Activated CD4-positive, alpha-beta T cell treated with anti-CD3 and anti-CD28 coated beads for 4 hours (primary cell): ENCODE measurements around the gene CDC34.

ENCODE experiments used
- DNase-seq, 2 donors: peaks; one replicate each; pipeline ENCODE4 v3.0.0-alpha.2; 2020

Gene CDC34

GRCh38 chr19:531753-532560, at the start of gene CDC34:
CDC34 (plus strand) TSS chr19:531760; CDS start chr19:531932, 172 bp downstream.
- no peak for DNase-seq

DNA sequence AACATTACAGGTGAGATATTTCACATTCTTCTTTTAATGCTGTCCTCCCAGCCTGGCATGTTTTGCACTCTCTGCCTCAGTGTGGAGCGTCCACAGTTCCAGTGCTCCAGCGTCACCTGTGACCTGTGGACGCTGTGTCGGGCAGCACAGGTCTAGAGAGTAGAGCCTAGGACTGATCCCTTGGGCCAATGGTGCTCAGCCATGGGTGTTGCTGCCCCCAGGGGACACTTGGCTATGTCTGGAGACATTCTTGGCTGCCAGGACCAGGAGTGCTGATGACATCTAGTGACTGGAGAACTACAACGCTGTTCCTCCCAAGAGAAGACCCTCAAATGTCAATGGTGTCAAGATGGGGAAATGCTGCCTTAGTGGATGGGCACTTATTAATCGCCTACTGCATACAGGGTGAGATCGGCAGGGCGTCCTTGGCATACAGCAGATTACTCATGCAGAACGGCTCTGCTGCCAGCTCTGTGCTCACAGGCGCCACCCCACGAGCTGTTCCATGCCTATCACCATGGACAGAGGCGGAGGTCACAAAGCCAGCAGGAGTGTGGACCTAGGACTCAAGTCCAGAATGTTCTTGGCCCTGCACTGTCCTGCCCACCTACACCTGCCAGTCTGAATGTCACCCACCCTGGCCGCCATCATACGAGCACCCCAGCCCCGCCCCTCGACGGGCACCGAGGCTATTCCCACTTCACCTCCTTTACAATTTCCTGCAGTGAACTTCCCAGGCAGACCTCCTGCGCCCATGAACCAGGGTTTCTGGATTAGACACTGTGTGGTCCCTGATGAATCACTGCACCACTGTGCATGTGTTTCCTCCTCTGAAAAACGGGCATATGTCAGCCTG, 49.1 kb upstream of the CDC34 start:
- DNase-seq = no peak

GRCh38 chr19:483332-484072, 48.1 kb upstream of the CDC34 start:
- no peak for DNase-seq

DNA sequence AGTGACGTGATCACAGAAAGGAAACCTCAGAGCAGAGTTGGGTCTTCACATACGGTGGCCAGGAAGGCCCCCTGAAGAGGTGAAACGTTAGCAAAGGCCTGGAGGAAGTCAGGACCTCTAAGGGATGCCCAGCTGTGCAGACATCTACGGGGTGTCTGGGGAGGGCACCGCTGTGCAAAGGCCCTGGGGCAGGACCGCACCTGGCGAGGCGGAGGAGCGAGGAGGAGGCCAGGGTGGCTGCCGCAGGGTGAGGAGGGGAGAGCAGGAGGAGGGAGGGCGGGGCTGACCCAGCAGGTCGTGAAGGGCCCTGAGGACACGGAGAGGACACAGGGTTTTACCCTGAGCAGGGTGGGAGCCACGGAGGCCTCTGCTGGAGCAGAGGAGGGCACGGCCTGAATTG, 47.1 kb upstream of the CDC34 start:
- DNase-seq = no peak

DNA sequence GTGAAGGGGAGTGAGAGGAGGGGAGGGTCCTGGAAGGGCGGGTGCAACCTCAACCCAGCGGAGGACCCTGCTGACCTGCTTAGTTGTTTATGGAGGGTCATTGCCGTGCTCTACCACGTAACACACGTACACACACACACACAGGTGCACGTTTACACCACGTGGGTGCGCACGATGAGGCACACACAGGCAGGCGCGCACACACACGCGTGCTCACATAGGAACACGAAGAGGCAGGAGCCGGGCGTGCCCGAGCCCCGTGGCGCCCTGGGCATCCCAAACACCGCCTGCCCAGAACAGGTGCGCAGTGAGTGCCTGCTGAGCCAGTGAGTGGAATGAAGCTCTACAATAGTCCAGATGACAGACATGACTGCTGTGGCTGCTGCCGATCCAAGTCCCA, 46.5 kb upstream of the CDC34 start:
- no peak for DNase-seq

GRCh38 chr19:485583-486236, 45.9 kb upstream of the CDC34 start:
- DNase-seq = no peak

DNA sequence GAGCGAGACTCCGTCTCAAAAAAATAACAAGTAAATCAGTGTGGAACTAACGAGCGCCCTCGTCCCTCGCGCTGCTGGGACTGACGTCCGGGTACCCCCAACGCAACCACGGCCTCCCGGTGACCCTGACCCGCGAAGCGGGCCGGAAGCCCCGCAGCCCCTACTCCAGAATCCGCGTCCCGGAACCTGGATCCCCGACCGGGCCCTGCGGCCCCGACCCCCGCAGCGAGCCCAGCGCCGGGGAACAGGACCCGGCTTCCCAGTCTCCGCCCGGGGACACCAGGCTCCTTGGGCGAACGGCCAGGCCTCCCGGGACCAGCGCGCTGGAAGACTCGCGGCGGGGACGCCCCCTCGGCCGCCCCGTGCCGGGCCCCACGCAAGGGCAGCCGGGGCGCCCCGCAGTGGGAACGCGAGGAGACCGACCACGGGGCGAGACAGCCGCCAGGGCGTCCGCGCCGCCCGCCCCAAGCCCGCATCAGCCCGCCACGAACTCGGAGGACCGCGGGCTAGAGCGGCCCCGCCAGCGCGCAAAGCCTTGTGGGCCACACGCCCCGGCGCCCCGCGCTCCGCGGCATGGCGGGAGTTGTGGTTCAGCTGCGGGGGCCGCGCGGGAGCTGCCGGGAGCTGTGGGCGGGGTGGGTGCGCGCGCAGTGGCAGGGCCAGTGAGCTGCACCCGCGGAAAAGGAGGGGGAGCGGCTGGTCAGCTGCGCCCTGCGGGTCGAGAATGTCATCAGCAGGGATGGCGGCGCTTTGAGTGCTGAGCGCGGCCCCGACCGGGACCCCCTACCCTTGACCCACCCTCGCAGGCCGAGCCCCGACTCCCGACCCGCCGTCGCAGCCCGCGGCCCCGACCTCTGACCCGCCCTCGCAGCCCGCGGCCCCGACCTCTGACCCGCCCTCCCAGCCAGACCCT, 42.8 kb upstream of the CDC34 start:
- peak; percentile 90 to 93 for DNase-seq

GRCh38 chr19:489418-490196, 42.0 kb upstream of the CDC34 start:
- DNase-seq = no peak

GRCh38 chr19:491146-491741, 40.3 kb upstream of the CDC34 start:
- peak in 1 of 2 donors; percentile 26 for DNase-seq

GRCh38 chr19:492091-492531, 39.4 kb upstream of the CDC34 start:
- DNase-seq = peak in 1 of 2 donors; percentile 45

DNA sequence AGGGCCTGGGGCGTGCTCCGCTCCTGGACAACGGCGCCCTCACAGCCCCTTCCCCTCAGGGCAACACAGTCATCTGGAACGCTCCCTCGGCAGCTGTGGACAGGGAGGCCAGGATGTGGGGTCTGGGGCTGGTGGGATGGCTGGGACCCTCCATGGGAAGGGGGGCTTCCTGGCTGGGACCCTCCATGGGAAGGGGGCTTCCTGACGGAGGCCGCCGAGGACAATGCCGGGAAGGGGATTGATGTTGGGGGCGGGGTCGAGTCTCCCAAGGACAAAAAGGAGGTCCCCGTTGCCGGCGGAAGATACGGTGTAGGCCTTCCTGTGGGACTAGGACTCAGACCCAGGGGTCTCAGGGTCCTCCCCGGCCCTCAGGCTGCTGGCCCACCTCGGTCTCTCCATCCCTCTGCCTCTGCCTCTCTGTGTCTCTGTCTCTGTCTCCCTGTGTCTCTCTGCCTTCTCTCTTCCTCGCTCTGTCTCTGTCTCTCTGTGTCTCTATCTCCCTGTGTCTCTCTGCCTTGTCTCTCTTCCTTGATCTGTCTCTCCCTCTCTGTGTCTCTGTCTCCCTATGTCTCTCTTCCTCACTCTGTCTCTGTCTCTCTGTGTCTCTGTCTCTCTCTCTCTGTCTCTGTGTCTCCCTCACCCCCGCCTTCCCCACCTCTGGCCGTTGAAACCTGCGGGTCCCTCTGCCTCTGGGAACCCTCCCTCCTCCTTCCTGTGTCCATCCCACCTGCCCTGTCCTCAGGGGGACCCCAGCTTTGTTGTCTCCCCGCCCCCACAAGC, 38.0 kb upstream of the CDC34 start:
- DNase-seq = no peak

DNA sequence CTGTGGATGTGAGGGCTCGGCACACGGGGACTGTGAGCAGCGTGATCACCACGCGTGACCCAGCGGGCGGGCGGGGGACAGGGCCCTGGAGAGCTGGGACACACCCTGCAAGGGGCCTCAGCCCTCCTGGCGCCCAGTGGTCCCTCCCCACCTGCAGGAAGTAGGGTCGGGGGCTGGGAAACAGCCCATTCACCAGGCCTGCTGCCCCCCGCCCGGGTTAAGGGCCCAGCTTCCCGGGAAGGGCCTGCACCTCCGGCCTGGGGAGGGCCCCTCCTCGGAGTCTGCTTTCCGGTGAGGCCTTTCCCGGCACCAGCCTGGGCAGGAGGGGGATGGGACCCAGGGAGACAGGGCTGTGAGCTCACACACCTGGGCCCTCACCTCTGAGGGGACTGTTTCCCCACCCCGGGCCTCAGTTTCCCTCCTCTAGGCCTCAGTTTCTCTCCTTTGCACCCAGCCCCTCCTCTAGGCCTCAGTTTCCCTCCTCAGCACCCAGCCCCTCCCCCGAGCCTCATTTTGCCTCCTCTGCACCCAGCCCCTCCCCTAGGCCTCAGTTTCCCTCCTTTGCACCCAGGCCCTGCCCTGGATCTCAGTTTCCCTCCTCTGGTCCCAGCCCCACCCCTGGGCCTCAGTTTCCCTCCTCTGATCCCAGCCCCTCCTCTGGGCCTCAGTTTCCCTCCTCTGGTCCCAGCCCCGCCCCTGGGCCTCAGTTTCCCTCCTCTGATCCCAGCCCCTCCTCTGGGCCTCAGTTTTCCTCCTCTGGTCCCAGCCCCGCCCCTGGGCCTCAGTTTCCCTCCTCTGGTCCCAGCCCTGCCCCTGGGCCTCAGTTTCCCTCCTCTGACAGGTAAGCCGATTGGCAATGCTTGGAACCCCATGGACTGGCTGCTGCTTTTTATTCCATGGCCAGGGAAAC, 37.1 kb upstream of the CDC34 start:
- DNase-seq = no peak

DNA sequence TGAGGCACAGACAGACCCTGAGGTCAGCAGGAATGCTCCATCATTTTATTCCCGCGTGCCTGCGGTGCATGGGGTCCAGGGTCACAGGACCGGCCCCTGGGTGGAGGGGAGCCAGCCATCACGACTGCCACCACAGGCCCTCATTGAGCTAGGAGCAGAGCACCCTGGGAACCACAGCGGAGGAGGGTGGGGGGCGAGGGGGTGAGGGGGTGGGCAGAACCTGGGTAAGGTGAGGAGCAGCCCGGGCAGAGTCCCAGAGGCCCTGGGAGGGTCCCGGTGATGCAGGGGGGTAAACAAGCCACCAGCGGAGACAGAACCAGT, 36.5 kb upstream of the CDC34 start:
- no peak for DNase-seq

GRCh38 chr19:495402-496111, 36.0 kb upstream of the CDC34 start:
- no peak for DNase-seq

- no peak for DNase-seq
These were observed 35.4 kb upstream of the CDC34 start, which contains the start of gene MADCAM1 for GRCh38 chr19:496112-496665. MADCAM1 (plus strand) TSS chr19:496486; CDS start chr19:496500, 14 bp downstream.

- DNase-seq = no peak
These were observed 34.6 kb upstream of the CDC34 start for GRCh38 chr19:496986-497385.

GRCh38 chr19:497491-497868, 34.1 kb upstream of the CDC34 start:
- no peak for DNase-seq
